Activated T-cell treated with anti-CD3 and anti-CD28 coated beads for 48 hours (primary cell): Measurements from ENCODE around the gene EXOC4.

Experiments
- DNase-seq: peaks from one replicate; pipeline ENCODE4 v3.0.0-alpha.2; 2020; ENCODE audit warnings: low read depth

The EXOC4 gene

GRCh38 chr7:133542209-133542780, 289.4 kb downstream of the EXOC4 start:
- no peak for DNase-seq

GRCh38 chr7:133543657-133544056, 290.8 kb downstream of the EXOC4 start:
- DNase-seq = no peak

DNA sequence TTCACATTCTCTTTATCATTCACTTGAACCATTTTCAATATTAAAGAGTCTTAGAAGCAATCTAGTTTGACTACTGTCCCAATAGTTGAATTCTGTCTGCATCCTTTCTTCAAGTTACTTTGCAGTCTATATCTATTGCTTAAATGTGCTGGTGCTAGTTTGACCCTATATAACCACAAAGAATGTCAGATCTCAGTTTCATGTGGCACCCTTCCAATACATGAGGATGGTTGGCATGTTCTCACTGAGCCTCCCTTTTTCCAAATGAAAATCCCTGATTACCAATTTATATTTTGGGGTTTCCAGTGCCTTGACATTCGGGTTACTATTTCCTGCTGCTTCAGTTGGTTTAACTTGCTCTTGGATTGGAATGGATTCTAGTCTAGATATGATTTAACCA, 292.7 kb downstream of the EXOC4 start:
- no peak for DNase-seq

- DNase-seq = no peak
These were observed 295.1 kb downstream of the EXOC4 start for GRCh38 chr7:133547981-133548380.

- no peak for DNase-seq
These were observed 296.8 kb downstream of the EXOC4 start for GRCh38 chr7:133549633-133550032.

DNA sequence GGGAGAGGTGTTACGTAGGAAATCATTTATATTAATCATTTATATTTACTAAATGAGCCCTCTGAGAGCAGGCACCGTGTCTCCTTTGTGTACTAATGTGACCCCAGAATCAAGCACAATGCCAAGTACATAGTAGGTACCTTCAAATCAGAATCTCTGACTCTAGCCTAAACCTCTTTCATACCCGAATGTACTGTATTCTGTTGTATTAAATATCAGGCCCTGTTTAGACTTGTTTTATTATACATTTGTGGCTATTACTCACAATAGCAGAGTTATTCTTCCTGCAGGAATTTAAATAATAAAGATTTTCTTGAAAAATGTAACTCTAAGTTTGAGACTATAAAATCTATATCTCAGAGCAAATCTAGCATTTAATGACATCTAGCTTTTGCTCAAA, 297.3 kb downstream of the EXOC4 start:
- no peak for DNase-seq

- DNase-seq = no peak
These were observed 297.9 kb downstream of the EXOC4 start for GRCh38 chr7:133550811-133551210.

DNA sequence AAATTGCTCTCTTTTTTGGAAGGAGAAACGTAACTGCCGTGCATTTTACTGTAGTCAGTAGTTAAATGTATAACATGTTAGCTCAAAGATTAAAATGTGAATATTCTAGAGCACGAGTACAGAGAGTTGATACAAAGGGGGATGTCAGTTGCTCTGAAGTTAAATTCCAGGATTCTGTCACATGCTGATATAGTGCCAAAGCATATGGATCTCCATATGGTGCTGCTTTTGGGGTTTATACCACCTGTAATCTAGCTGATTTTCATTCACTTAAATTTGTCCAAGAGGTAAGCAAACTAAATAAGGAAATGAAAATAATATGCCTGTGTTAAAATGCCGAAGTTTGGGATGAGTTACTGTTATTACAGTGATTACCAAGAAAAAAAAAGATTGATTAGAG, 298.6 kb downstream of the EXOC4 start:
- no peak for DNase-seq

DNA sequence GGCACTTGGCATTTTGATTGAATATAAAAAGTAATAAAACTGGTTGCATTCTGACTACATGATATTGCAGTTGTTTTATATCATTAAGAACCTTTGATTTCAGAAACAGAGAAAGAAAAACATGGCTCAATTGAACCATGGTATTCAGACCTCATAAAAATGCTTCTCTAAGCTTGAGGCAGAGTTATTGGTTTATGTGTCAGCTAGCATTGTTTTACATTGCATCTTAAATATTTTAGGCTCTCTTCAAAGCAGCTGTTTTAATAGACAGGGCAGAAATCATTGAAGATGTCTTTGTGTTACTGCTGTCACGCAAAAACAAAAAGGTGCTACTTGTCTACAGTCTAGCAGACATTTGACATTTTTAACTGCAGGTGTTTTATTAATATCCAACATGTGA, 299.2 kb downstream of the EXOC4 start:
- no peak for DNase-seq

- no peak for DNase-seq
These were observed 301.5 kb downstream of the EXOC4 start for GRCh38 chr7:133554330-133554729.

DNA sequence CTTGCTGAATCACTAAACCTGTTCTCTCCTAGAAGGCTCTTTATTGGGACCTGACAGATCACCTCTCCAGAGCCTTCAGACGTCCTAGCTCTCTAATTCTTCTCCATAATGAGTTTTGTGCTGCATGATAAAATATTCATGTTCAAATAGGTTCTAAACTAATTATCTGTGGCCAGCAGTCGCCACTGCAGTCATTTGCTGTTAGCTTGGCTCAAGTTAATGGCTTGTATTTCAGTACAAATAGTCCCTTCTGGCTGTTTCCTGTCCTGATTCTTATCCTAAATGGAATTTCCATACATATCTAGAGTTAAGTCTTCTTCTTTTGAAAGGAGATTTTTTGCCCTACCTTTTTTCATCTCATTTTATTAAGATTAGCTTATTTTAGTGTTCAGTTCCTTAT, 303.2 kb downstream of the EXOC4 start:
- DNase-seq = no peak

DNA sequence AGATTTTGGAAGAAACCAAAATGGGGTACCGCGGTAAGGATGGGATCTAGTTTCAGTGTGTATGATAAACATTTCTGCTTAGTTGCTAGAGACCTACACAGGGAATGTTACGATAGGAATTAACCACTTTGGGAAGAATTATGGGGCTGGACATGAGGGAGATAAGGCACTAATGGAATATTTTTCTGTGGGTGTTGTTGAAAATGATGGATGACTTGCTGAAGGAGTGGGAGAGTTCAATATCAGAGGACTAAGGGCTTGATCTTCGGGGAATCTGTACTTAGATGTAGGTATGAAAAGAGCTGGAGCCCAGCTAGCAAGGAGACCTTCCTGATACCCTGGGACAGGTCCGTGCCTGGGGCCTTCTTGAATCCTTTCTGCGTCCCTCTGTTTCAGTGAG, 303.7 kb downstream of the EXOC4 start:
- no peak for DNase-seq

GRCh38 chr7:133560900-133561299, 308.0 kb downstream of the EXOC4 start:
- no peak for DNase-seq

DNA sequence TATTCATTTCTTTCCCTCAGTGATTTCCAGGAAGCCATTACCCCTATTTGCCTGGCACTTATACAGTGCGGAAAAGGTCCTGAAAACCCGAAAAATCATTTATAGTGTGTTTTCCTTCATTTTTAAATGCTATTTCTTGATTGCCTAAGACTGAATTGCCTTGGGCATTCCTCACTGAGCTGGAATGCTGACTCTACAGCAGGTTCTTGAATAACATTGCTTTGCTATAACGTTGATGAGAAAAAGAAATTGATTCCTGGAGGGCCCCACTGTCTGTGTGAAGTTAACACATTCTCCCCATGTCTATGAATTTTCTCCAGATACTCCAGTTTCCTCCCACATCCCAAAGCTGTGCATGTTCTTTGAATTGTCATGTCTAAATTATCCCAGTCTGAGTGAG, 308.5 kb downstream of the EXOC4 start:
- no peak for DNase-seq

- DNase-seq = no peak
These were observed 309.7 kb downstream of the EXOC4 start for GRCh38 chr7:133562621-133563020.

- no peak for DNase-seq
These were observed 310.4 kb downstream of the EXOC4 start for GRCh38 chr7:133563251-133563650.

- DNase-seq = no peak
These were observed 311.6 kb downstream of the EXOC4 start for GRCh38 chr7:133564484-133564883.

DNA sequence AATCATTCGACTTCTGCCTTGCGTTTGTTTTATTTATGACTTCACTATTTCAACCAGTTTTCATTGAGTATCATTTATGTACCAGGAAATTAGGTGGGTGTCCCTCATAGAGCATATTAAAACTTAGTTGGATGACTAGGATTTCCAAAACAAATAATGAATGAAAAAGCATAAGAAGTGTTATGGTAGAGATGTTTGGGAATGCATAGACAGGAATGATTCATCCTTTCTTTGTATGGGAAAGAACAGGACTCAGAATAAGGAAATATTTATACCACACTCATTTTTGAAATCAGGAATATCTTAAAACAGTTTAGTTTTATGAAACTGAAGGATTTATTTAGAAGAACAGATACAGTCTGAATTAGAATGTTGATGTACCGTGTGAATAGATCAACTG, 315.7 kb downstream of the EXOC4 start:
- DNase-seq = no peak

GRCh38 chr7:133570321-133570720, 317.4 kb downstream of the EXOC4 start:
- no peak for DNase-seq

DNA sequence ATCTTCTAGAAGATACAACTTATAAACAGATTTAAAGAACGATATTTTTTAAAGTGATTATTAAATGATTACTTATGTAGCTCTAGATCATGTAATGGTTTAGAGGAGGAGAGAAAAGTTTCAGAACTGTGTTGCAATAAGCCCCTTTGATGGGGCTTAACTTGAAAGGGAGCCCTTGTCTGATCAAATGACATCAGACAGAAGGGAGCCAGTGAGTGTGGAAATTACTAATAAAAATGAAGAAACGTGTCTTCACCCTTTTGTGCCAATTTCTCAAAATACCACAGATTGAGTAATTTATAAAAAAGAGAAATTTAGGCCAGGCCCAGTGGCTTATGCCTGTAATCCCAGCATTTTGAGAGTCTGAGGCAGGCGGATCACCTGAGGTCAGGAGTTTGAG, 318.2 kb downstream of the EXOC4 start:
- DNase-seq = no peak

DNA sequence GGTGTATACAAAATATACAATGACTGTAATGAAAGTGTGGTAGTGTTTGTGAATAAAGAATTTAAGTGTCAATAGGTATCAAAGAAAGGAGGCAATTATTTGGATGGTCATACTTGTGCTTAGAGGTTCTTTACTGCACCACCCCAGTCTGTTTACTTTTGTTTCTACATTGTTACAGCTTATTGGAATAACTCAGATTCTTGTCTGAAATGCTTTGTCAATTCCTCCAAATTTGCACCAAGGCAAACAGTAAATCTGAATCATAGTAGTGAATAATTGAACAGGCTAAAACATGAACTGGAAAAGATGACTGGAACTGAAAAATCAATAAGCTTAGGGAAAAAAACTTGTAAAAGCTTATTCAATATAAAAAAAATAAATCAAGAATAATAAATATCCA, 319.2 kb downstream of the EXOC4 start:
- no peak for DNase-seq

DNA sequence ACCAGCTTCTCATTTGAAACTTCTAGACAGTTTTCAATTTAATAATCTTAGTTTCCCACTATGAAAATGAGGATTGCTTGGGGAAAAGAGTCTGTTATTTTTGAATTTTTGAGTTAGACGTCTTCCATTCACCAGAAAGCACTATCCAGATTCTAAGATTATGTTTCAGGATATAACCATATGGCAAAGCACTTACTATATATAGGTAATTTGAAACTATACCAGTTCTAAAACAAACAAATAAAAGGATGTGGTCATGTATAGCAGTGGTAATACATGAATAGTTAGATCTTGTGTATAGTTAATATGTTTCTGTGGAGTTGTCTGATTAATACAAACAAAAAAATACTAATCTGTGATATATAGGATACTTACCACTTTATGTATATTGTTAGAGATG, 320.0 kb downstream of the EXOC4 start:
- no peak for DNase-seq

DNA sequence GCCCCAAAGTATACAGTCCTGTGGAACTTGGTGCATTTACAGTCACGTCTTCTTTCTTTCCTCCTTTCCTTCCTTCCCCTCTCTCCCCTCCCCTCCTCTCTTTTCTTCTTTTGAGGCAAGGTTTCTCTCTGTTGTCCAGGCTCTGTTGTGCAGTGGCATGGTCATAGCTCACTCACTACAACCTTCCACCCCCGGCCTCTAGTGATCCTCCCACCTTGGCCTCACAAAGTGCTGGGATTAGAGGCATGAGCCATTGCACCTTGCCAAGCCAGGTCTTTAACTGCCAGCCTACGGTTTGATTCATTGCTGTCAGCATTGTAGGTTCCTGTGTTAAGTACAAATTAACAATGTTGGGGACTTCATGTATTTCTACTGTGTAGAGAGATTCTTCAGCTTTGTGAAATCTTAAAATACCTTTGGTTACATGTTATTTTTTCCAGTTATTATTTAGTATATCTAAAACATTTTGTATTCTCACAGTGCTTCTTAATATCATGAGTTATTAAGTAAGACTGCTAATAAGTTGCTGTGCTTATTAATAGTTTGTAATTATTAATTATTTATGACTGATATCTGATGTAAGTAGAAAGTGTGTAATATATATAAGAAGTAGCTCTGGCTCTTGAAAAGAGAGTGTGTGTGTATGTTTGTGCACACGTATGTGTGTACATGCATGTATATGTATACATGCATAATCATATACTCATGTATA, 320.8 kb downstream of the EXOC4 start:
- DNase-seq = no peak

GRCh38 chr7:133575726-133576440, 323.0 kb downstream of the EXOC4 start:
- no peak for DNase-seq
